Ovary (tissue), 9 donors: Measurements from ENCODE around the gene ARSJ. TPM values are rescaled to one million over a fixed set of nuclear protein-coding genes. Genes with fewer than 3 reads are reported as not detected.

Source experiments
- DNase-seq, 5 donors: peaks; one replicate each; pipeline ENCODE4 v3.0.0-alpha.2; 2019 to 2020
- H3K27ac ChIP-seq, 2 donors: fragments of 200-600 bp; one replicate each; pipeline versions ENCODE4 v1.5.1 to v1.8.0; 2019 to 2022
- H3K27me3 ChIP-seq: fragments of 200-600 bp; one replicate; pipeline ENCODE4 v1.8.0; 2022
- H3K36me3 ChIP-seq: fragments of 200-600 bp; sonication (generic); one replicate; pipeline ENCODE4 v1.5.1; 2019
- H3K4me1 ChIP-seq: one replicate; pipeline ENCODE4 v1.8.1; 2013; ENCODE audit warnings: mild to moderate bottlenecking, moderate library complexity; ENCODE audit not compliant: insufficient read depth
- H3K4me3 ChIP-seq: fragments of 200-600 bp; sonication (generic); one replicate; pipeline ENCODE4 v1.5.1; 2017
- H3K9me3 ChIP-seq, 2 donors: fragments of 200-600 bp in 1 of 2; sonication (generic) in 1 of 2; one replicate each; pipeline versions ENCODE4 v1.5.1 to v1.8.1; 2013 to 2019; ENCODE audit warnings: mild to moderate bottlenecking in 1 of 2, moderate library complexity in 1 of 2
- EP300 ChIP-seq: sonication (generic); formaldehyde crosslinking; IDR thresholded peaks from one replicate; pipeline ENCODE4 v1.6.1; 2017; ENCODE audit warnings: antibody characterized with exemption
- POLR2A ChIP-seq: fragments of 450-650 bp; IDR thresholded peaks from one replicate; pipeline ENCODE4 v1.6.1; 2017; ENCODE audit warnings: antibody characterized with exemption, mild to moderate bottlenecking, moderate library complexity
- WGBS, 3 donors: extraction: QIAGEN DNeasy Blood & Tissue Kit in 1 of 3; methylation state at CpG; one replicate each; pipeline versions ENCODE4 v1.1.5 to v1.1.7; 2013 to 2017; 5-methylcytosine and 5-hydroxymethylcytosine counted together
- intact Hi-C, 4 donors: fragments of 100-400 bp; cut with DNase I; formaldehyde crosslinking; loops; one replicate each; pipeline versions ENCODE4 v1.11.0 to v1.15.1; 2022 to 2023
- polyA plus RNA-seq, 2 donors: library from polyadenylated mRNA; stranded (reverse); fragments of 200-250 nt in 1 of 2; fragments of 350-450 nt in 1 of 2; fragmentation: Illumina TruSeq in 1 of 2; extraction: RNeasy Lipid Tissue Mini Kit (QIAGEN cat#74804) in 1 of 2; gene quantifications; one replicate each; pipeline ENCODE4 v1.2.3, GENCODE V29; 2013 to 2014
- total RNA-seq, 7 donors: library from RNA; depleted of rRNA in 2 of 7; stranded (reverse); fragments of >200 nt in 2 of 7; fragmentation: NEBNext Ultra II Directional in 3 of 7; extraction: Animal tissue kit (Norgen Biotek cat#: 25700) in 3 of 7; gene quantifications; one replicate each; pipeline versions ENCODE4 v1.1.0 to v1.2.4, GENCODE V29; 2016 to 2023
- TF ChIP-seq, protein P1 (sequence below), 3 donors: fragments of 450-650 bp in 2 of 3; fragments of 200-600 bp in 1 of 3; IDR thresholded peaks; one replicate each; pipeline versions ENCODE4 v1.5.1 to v1.8.0; 2016 to 2022; ENCODE audit warnings: antibody characterized with exemption in 3 of 3, mild to moderate bottlenecking in 1 of 3
- donor health status: DM: no; HTN: no; CAD: no; lungs with moderate emphysema.
- donor health status: DM: no; HTN: no; CAD: no.
- donor health status: Bipolar disorder and iron deficiency.
- donor health status: DM: yes; HTN: yes; CAD: no.
- donor health status: DM: no; HTN: no; CAD: no.
- donor health status: DM: yes; HTN: yes; CAD: no.

The ARSJ gene
- total and polyA plus RNA-seq, 9 donors, result 1.3 to 6.7 (median 4.4) TPM

DNA sequence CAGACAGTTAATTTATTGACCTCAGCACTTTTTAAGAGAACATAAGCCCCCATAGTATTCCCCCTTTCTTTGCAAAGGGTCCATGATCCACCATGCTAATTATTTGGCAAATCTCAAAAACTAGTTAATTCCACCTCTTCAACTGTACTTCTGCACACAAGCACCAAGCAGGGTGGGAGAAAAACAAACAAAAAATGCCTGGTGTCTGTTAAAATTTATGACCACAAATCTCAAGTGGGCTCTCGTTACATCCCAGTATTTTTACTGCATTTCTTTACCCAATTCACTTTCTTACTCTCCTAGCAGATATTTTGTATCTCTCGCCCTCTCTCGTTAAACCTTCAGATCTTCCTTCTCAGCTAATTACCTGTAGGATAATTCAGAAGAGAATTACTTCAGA is 6.1 kb downstream of the ARSJ start:
- WGBS, 3 donors, result 81 to 89% (median 85%) methylated on average over 3 of the region's 3 CpGs
- Histone ChIP-seq H3K36me3 (no peaks in the 10 kb centered on the region), H3K27me3 (no peaks in the 10 kb centered on the region), H3K9me3 (no peaks in the 10 kb centered on the region), H3K4me3 (no peak overlapping the region), H3K4me1 (peaks cover 2% of the 10 kb centered on the region), H3K27ac (no peak overlapping the region)
- no peak for DNase-seq
- intact Hi-C loops, result loop anchor here in 1 of 4 donors (10.0 kb wide), 1 partner anchor 579 kb away; no protein-coding TSS in a partner anchor
- no peak for TF ChIP-seq POLR2A
- TF ChIP-seq, protein P1, sequence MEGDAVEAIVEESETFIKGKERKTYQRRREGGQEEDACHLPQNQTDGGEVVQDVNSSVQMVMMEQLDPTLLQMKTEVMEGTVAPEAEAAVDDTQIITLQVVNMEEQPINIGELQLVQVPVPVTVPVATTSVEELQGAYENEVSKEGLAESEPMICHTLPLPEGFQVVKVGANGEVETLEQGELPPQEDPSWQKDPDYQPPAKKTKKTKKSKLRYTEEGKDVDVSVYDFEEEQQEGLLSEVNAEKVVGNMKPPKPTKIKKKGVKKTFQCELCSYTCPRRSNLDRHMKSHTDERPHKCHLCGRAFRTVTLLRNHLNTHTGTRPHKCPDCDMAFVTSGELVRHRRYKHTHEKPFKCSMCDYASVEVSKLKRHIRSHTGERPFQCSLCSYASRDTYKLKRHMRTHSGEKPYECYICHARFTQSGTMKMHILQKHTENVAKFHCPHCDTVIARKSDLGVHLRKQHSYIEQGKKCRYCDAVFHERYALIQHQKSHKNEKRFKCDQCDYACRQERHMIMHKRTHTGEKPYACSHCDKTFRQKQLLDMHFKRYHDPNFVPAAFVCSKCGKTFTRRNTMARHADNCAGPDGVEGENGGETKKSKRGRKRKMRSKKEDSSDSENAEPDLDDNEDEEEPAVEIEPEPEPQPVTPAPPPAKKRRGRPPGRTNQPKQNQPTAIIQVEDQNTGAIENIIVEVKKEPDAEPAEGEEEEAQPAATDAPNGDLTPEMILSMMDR (IDR thresholded peaks at IDR 0.05), result no peak
- TF ChIP-seq EP300, result no peak

DNA sequence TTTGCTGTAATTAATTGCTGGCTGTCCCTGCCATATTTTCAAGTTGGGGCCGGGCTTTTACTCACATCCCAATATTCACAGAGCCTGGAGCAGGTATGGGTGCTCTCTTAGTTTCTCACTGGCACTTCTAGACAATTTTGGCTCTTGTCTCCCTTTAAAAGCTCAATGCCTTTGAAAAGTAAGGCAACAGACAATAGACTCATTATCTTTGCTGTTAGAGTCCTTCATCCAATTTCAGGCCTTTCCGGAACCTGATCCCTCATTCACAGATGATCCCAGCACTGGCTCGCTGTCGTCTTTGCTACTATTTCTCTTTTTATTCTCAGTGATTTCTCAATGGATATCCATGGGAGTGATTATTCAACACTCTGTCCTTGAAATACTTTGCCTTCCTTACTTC is 6.7 kb downstream of the ARSJ start:
- Histone ChIP-seq H3K27ac (no peak overlapping the region), H3K4me1 (peaks cover 2% of the 10 kb centered on the region), H3K4me3 (no peak overlapping the region), H3K27me3 (no peaks in the 10 kb centered on the region), H3K9me3 (no peaks in the 10 kb centered on the region), H3K36me3 (no peaks in the 10 kb centered on the region)
- no peak for DNase-seq
- TF ChIP-seq, protein P1 (IDR thresholded peaks at IDR 0.05), result no peak
- TF ChIP-seq EP300 (no peak), POLR2A (no peak)
- intact Hi-C loops, result loop anchor here in 1 of 4 donors (10.0 kb wide), 1 partner anchor 578 kb away; no protein-coding TSS in a partner anchor
- WGBS, 3 donors, result 92 to 94% (median 93%) methylated on average over 4 of the region's 4 CpGs

DNA sequence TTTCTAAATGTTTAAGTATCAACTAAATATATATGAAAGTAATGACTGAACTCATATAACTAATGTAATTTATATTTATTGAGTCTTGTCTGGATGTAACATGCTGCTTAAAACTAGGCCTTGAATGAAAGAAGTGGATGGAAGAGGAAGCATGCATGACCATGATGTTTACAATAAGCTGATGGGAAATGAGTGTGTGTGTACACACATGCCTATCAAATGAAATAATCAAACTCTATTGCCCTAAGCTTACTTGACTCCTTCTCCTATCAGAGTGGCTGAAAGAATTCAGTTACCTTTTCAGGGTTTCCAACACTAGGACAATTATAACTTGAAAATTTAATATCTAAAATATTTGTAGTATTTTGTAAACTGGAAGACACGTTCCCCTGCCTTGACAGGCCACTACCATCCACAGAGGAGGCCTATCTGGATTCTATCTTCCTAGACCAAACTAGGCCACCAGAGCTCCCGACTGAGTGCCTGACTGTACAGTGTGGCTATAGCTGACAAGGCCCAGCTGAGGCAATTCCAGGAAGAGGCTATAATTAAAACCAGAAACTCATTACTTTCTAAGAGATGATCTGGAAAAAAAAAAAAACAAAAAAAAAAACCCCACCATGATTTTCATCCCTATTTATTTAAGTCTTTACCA is 7.6 kb downstream of the ARSJ start:
- no peak overlapping the region for H3K4me3 ChIP-seq
- H3K27me3 ChIP-seq, result no peaks in the 10 kb centered on the region
- peaks cover 2% of the 10 kb centered on the region for H3K4me1 ChIP-seq
- intact Hi-C loops, result loop anchor here in 1 of 4 donors (10.0 kb wide), 1 partner anchor 577 kb away; no protein-coding TSS in a partner anchor
- TF ChIP-seq, protein P1 (IDR thresholded peaks at IDR 0.05), result no peak
- TF ChIP-seq EP300 (no peak), POLR2A (no peak)
- DNase-seq, result no peak
- 54 to 70% (median 69%) methylated on average over 2 of the region's 2 CpGs for WGBS, 3 donors
- no peak overlapping the region for H3K27ac ChIP-seq
- H3K36me3 ChIP-seq, result no peaks in the 10 kb centered on the region
- no peaks in the 10 kb centered on the region for H3K9me3 ChIP-seq

DNA sequence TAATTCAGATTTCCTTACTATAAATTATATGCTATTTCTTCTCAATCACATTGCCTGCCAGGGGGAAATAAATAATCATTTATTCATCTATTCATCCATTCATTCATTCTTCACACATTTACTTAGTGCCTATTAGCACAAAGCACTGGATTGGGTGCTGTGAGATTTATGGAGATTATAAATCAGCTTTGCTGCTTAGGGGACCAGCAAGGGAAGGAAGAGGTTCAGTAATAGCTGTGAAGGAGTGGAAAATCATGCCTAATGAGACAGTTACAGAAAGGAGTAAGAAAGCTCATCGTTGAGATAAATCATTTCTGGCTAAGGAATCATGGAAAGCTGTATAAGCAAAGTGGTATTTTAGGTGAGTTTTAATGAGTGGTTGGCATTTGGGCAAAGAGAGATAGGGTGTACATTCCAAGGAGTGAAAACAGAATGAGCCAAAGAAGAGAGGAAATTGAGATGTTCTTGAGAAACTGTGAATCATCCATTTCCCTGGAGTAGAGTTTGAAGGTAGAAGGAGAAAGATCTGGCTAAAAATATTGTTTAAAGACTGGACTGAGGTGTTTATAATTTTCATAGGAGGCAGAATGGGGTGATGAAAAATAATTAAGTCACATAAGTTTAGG is 9.6 kb downstream of the ARSJ start:
- TF ChIP-seq, protein P1 (IDR thresholded peaks at IDR 0.05), result no peak
- TF ChIP-seq POLR2A, result no peak
- TF ChIP-seq EP300, result no peak
- Histone ChIP-seq H3K27me3 (no peaks in the 10 kb centered on the region), H3K9me3 (no peaks in the 10 kb centered on the region), H3K36me3 (no peaks in the 10 kb centered on the region), H3K4me1 (no peaks in the 10 kb centered on the region), H3K27ac (no peak overlapping the region), H3K4me3 (no peak overlapping the region)
- DNase-seq, result no peak
- 14 to 16% (median 16%) methylated on average over 1 of the region's 1 CpG for WGBS, 3 donors
- intact Hi-C loops, result loop anchor here in 1 of 4 donors (10.0 kb wide), 1 partner anchor 575 kb away; no protein-coding TSS in a partner anchor
